ENCODE results near the gene SCTR. TPM values are rescaled to one million over a fixed set of nuclear protein-coding genes. Genes with fewer than 3 reads are reported as not detected.

Gene SCTR
- total and polyA plus RNA-seq, 2 of the 13 experiments (the other 11 are each of a cell fraction or from before 2014, with no cell fraction given): not detected

- TF ChIP-seq ZBTB2 (CRISPR knock-in tag; IDR thresholded peaks at IDR 0.05; ENCODE audit: low read depth) (no peak), ZNF160 (CRISPR knock-in tag; IDR thresholded peaks at IDR 0.05) (no peak), AGO1 (IDR thresholded peaks at IDR 0.05; ENCODE audit: low read depth, low read length, poor library complexity, severe bottlenecking) (no peak), RFXAP (CRISPR knock-in tag; IDR thresholded peaks at IDR 0.05; ENCODE audit: borderline replicate concordance) (no peak), HNRNPUL1 (IDR thresholded peaks at IDR 0.05; ENCODE audit: low read depth, low read length) (no peak), ZNF766 (CRISPR knock-in tag; IDR thresholded peaks at IDR 0.05; ENCODE audit: borderline replicate concordance) (no peak), RBFOX2 (IDR thresholded peaks at IDR 0.05; ENCODE audit: low read depth, low read length) (no peak), RARG (CRISPR knock-in tag; IDR thresholded peaks at IDR 0.05; ENCODE audit: low read depth) (no peak), TFAP4 (IDR thresholded peaks at IDR 0.05; ENCODE audit: borderline replicate concordance, low read depth) (peak; percentile 73; the same call in 1 of the 2 replicates), MYNN (CRISPR knock-in tag; IDR thresholded peaks at IDR 0.05; ENCODE audit: low read depth) (no peak), ZNF614 (CRISPR knock-in tag; IDR thresholded peaks at IDR 0.05; ENCODE audit: borderline replicate concordance) (no peak; the same call in 1 of the 2 replicates), ZNF782 (CRISPR knock-in tag; IDR thresholded peaks at IDR 0.05; ENCODE audit: borderline replicate concordance) (no peak), ZNF101 (CRISPR knock-in tag; IDR thresholded peaks at IDR 0.05; ENCODE audit: borderline replicate concordance, low read depth) (no peak), TAF15 (IDR thresholded peaks at IDR 0.05; ENCODE audit: low read depth, low read length, poor library complexity, severe bottlenecking) (no peak), CHD2 (IDR thresholded peaks at IDR 0.05; ENCODE audit: low read depth, low read length) (no peak), HNF4A (CRISPR knock-in tag; IDR thresholded peaks at IDR 0.05) (peak; percentile 52), ZBTB38 (CRISPR knock-in tag; IDR thresholded peaks at IDR 0.05) (no peak), HIC2 (CRISPR knock-in tag; IDR thresholded peaks at IDR 0.05; ENCODE audit: low read depth) (no peak), KAT8 (CRISPR knock-in tag; IDR thresholded peaks at IDR 0.05) (no peak), CCDC6 (CRISPR knock-in tag; IDR thresholded peaks at IDR 0.05) (no peak), XBP1 (CRISPR knock-in tag; IDR thresholded peaks at IDR 0.05) (no peak), AGO2 (optimal IDR thresholded peaks at IDR 0.05; ENCODE audit: low read depth, low read length) (no peak)
- TF ChIP-seq, protein P1, sequence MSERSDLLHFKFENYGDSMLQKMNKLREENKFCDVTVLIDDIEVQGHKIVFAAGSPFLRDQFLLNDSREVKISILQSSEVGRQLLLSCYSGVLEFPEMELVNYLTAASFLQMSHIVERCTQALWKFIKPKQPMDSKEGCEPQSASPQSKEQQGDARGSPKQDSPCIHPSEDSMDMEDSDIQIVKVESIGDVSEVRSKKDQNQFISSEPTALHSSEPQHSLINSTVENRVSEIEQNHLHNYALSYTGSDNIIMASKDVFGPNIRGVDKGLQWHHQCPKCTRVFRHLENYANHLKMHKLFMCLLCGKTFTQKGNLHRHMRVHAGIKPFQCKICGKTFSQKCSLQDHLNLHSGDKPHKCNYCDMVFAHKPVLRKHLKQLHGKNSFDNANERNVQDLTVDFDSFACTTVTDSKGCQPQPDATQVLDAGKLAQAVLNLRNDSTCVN (CRISPR knock-in tag; IDR thresholded peaks at IDR 0.05; ENCODE audit: borderline replicate concordance): no peak
- TF ChIP-seq, protein P2, sequence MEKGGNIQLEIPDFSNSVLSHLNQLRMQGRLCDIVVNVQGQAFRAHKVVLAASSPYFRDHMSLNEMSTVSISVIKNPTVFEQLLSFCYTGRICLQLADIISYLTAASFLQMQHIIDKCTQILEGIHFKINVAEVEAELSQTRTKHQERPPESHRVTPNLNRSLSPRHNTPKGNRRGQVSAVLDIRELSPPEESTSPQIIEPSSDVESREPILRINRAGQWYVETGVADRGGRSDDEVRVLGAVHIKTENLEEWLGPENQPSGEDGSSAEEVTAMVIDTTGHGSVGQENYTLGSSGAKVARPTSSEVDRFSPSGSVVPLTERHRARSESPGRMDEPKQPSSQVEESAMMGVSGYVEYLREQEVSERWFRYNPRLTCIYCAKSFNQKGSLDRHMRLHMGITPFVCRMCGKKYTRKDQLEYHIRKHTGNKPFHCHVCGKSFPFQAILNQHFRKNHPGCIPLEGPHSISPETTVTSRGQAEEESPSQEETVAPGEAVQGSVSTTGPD (CRISPR knock-in tag; IDR thresholded peaks at IDR 0.05): no peak
These were observed 99.2 kb downstream of the SCTR start (continued) for GRCh38 chr2:119425119-119425405.
